ENCODE data around the gene MRGPRD.

- TF ChIP-seq CTCF (IDR thresholded peaks at IDR 0.05): no peak
- TF ChIP-seq EP300 (IDR thresholded peaks at IDR 0.05): no peak
- no peak for TF ChIP-seq POLR2AphosphoS5 (IDR thresholded peaks at IDR 0.05)
- no peak for TF ChIP-seq POLR2A (IDR thresholded peaks at IDR 0.05)
Measured at GRCh38 chr11:68999093-68999747, 18.4 kb upstream of the MRGPRD start.

Measured in suprapubic skin (tissue), 4 donors.